ENCODE measurements around the gene SLC13A2.

The SLC13A2 gene

DNA sequence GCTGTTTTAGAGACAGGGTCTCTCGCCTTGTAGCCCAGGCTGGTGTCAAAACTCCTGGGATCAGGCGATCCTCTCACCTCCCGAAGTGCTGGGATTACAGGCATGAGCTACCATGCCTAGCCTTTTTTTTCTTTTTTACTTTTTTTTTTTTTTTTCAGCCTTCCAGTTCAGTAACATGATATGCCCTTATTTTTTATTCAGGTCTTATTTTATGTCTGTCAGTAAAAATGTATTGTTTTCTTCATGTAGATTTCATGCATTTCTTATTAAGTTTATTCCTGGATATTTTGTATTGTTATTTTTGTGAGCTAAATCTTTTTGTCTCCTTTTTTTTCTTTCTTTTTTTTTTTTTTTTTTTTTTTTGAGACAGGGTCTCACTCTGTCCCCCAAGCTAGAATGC is 30.0 kb downstream of the SLC13A2 start:
- Histone ChIP-seq H3K9me2 (replicated peaks; ENCODE audit: low read depth, low read length) (no peaks in the 10 kb centered on the region), H3K9me3 (ENCODE audit: insufficient read depth, low read depth, low read length) (no peaks in the 10 kb centered on the region), H3K36me3 (ENCODE audit: insufficient read depth, low read length) (no peaks in the 10 kb centered on the region), H3K4me2 (ENCODE audit: low read depth, low read length, poor library complexity, severe bottlenecking) (no peak overlapping the region), H3K27me3 (ENCODE audit: insufficient read depth, low read length, poor library complexity, severe bottlenecking) (no peaks in the 10 kb centered on the region), H3K79me2 (ENCODE audit: insufficient read depth, low read length) (no peaks in the 10 kb centered on the region), H3K4me3 (ENCODE audit: low read length, poor library complexity, severe bottlenecking) (no peak overlapping the region), H3K9ac (ENCODE audit: low read depth, low read length, poor library complexity, severe bottlenecking) (no peak overlapping the region), H4K20me1 (ENCODE audit: insufficient read depth, low read length, poor library complexity, severe bottlenecking) (no peaks in the 10 kb centered on the region), H3K4me1 (ENCODE audit: insufficient read depth, low read length, poor library complexity, severe bottlenecking) (peaks cover 11% of the 10 kb centered on the region), H3F3A (ENCODE audit: low read depth) (no peaks in the 10 kb centered on the region), H2AFZ (ENCODE audit: low read length) (no peak overlapping the region)
- TF ChIP-seq EZH2phosphoT487 (IDR thresholded peaks at IDR 0.05; ENCODE audit: borderline replicate concordance), result no peak
- TF ChIP-seq, protein P1, sequence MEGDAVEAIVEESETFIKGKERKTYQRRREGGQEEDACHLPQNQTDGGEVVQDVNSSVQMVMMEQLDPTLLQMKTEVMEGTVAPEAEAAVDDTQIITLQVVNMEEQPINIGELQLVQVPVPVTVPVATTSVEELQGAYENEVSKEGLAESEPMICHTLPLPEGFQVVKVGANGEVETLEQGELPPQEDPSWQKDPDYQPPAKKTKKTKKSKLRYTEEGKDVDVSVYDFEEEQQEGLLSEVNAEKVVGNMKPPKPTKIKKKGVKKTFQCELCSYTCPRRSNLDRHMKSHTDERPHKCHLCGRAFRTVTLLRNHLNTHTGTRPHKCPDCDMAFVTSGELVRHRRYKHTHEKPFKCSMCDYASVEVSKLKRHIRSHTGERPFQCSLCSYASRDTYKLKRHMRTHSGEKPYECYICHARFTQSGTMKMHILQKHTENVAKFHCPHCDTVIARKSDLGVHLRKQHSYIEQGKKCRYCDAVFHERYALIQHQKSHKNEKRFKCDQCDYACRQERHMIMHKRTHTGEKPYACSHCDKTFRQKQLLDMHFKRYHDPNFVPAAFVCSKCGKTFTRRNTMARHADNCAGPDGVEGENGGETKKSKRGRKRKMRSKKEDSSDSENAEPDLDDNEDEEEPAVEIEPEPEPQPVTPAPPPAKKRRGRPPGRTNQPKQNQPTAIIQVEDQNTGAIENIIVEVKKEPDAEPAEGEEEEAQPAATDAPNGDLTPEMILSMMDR (conservative IDR thresholded peaks at IDR 0.05; ENCODE audit: low read length), result no peak

DNA sequence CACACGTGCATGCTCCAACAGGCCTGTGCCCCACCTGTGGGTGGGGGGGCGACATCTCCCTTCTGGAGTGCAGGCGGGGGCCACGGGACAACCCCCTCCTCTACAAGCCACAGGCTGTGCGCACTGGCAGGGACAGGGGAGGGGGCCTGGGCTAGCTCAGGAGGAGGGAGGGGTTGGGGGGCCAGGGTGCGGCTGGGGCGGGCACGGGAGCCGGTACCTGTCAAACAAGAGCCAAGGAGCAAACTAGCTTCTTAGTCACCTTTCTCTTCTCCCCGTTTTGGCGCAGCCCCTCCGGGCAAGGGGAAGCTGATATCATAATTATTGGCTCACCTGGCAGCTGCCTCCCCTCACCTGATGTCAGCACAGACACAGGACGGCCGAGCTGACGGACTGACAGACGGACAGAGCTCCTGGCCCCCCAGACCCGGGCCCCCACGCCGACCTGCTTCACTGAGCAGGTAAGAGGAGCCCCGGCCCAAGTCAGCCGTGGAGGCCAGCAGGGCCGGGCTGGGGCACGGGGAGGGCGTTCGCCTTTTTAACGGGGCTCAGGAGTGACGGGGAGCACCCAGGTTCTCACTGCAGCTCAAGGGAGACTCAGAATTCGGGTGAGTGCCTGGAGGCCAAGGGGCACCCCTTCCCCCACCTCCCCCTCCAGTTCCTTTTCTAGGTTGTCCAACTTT is 32.7 kb downstream of the SLC13A2 start, which contains the start of gene FOXN1:
FOXN1 (plus strand) TSS at position 363 of the 680 bp plus-strand sequence. CDS start 17,622 bp downstream, outside the sequence.
- no peaks in the 10 kb centered on the region for H3K79me2 ChIP-seq (ENCODE audit: insufficient read depth, low read length)
- no peaks in the 10 kb centered on the region for H3K27me3 ChIP-seq (ENCODE audit: insufficient read depth, low read length, poor library complexity, severe bottlenecking)
- no peaks in the 10 kb centered on the region for H3K9me2 ChIP-seq (replicated peaks; ENCODE audit: low read depth, low read length)
- no peak within 1 kb of the TSS for H3K4me2 ChIP-seq (ENCODE audit: low read depth, low read length, poor library complexity, severe bottlenecking)
- H3F3A ChIP-seq (ENCODE audit: low read depth), result no peaks in the 10 kb centered on the region
- no peaks in the 10 kb centered on the region for H3K9me3 ChIP-seq (ENCODE audit: insufficient read depth, low read depth, low read length)
- no peak for TF ChIP-seq EZH2phosphoT487 (IDR thresholded peaks at IDR 0.05; ENCODE audit: borderline replicate concordance)
- TF ChIP-seq, protein P1 (conservative IDR thresholded peaks at IDR 0.05; ENCODE audit: low read length), result no peak
- H3K4me3 ChIP-seq (ENCODE audit: low read length, poor library complexity, severe bottlenecking), result no peak within 1 kb of the TSS
- H2AFZ ChIP-seq (ENCODE audit: low read length), result no peak within 1 kb of the TSS
- no peaks in the 10 kb centered on the region for H4K20me1 ChIP-seq (ENCODE audit: insufficient read depth, low read length, poor library complexity, severe bottlenecking)
- peaks cover 3% of the 10 kb centered on the region for H3K4me1 ChIP-seq (ENCODE audit: insufficient read depth, low read length, poor library complexity, severe bottlenecking)
- H3K36me3 ChIP-seq (ENCODE audit: insufficient read depth, low read length), result no peaks in the 10 kb centered on the region
- H3K9ac ChIP-seq (ENCODE audit: low read depth, low read length, poor library complexity, severe bottlenecking), result no peak within 1 kb of the TSS

DNA sequence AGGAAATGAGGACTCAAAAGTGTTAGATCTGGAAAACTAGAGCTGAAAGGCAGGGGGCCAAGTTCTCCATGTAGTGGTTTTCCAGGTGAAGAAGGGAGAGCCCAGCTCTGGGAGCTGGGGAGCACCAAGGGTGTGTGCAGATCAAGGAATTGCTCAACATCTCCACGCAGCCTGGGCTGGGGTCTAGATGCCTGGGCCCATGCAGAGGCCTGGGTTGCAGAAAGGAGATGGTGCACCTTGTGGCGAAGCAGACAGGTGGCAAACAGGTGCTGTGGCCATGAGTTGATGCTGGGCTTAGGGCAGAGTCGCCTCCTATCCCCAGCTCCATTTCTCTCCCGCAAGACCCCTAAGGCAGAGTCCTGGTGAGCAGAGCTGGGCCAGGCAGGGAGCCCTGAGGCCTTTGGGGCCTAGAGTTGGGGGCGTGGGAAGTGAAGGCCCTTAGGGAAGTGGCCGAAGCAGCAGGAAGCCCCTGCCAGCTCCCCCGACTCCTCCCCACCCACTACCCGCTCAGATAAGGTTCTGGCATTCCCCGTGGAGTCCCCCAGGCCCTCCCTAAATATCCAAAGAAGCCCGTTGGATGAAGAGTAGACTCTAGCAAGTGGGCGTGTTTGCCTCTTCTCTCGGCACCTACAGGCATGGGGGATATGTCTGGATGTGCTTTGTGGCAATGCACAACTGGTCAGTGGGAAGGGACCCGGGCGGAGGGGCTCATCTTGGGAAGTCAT is 33.5 kb downstream of the SLC13A2 start:
- H3K36me3 ChIP-seq (ENCODE audit: insufficient read depth, low read length), result no peaks in the 10 kb centered on the region
- no peak for TF ChIP-seq EZH2phosphoT487 (IDR thresholded peaks at IDR 0.05; ENCODE audit: borderline replicate concordance)
- TF ChIP-seq, protein P1 (conservative IDR thresholded peaks at IDR 0.05; ENCODE audit: low read length), result no peak
- H3K9me3 ChIP-seq (ENCODE audit: insufficient read depth, low read depth, low read length), result no peaks in the 10 kb centered on the region
- H3F3A ChIP-seq (ENCODE audit: low read depth), result no peaks in the 10 kb centered on the region
- H3K79me2 ChIP-seq (ENCODE audit: insufficient read depth, low read length), result no peaks in the 10 kb centered on the region
- H4K20me1 ChIP-seq (ENCODE audit: insufficient read depth, low read length, poor library complexity, severe bottlenecking), result no peaks in the 10 kb centered on the region
- H3K9me2 ChIP-seq (replicated peaks; ENCODE audit: low read depth, low read length), result no peaks in the 10 kb centered on the region
- no peak overlapping the region for H3K9ac ChIP-seq (ENCODE audit: low read depth, low read length, poor library complexity, severe bottlenecking)
- no peak overlapping the region for H3K4me3 ChIP-seq (ENCODE audit: low read length, poor library complexity, severe bottlenecking)
- no peaks in the 10 kb centered on the region for H3K27me3 ChIP-seq (ENCODE audit: insufficient read depth, low read length, poor library complexity, severe bottlenecking)
- H2AFZ ChIP-seq (ENCODE audit: low read length), result no peak overlapping the region
- no peak overlapping the region for H3K4me2 ChIP-seq (ENCODE audit: low read depth, low read length, poor library complexity, severe bottlenecking)
- H3K4me1 ChIP-seq (ENCODE audit: insufficient read depth, low read length, poor library complexity, severe bottlenecking), result no peaks in the 10 kb centered on the region

Data from Loucy (cell line).